ENCODE measurements around the gene MT1HL1. TPM values are rescaled to one million over a fixed set of nuclear protein-coding genes. Genes with fewer than 3 reads are reported as not detected.
A peak's percentile ranks its signal among the peaks of the same experiment; 100 is the strongest.

Gene MT1HL1
- total RNA-seq = not detected

GRCh38 chr1:237004116-237004515, at the start of gene MT1HL1:
Gene MT1HL1 (minus strand): TSS chr1:237004441. CDS start chr1:237004372, 69 bp downstream.
- DNase-seq (ENCODE audit: low read depth in 2 of 3, low spot score in 2 of 3) = no peak

- no peak for DNase-seq (ENCODE audit: low read depth in 2 of 3, low spot score in 2 of 3)
Measured at GRCh38 chr1:237050915-237051314, 46.7 kb upstream of the MT1HL1 start.

- DNase-seq (ENCODE audit: low read depth in 2 of 3, low spot score in 2 of 3) = no peak
Measured at GRCh38 chr1:237050185-237050584, 45.9 kb upstream of the MT1HL1 start.

GRCh38 chr1:237048803-237049202, 44.6 kb upstream of the MT1HL1 start:
- no peak for DNase-seq (ENCODE audit: low read depth in 2 of 3, low spot score in 2 of 3)

- no peak for DNase-seq (ENCODE audit: low read depth in 2 of 3, low spot score in 2 of 3)
Measured at GRCh38 chr1:237045278-237046016, 41.2 kb upstream of the MT1HL1 start.

- DNase-seq (ENCODE audit: low read depth in 2 of 3, low spot score in 2 of 3) = no peak
Measured at GRCh38 chr1:237043846-237044636, 39.8 kb upstream of the MT1HL1 start.

- DNase-seq (ENCODE audit: low read depth in 2 of 3, low spot score in 2 of 3) = no peak
Measured at GRCh38 chr1:237042892-237043576, 38.8 kb upstream of the MT1HL1 start.

- no peak for DNase-seq (ENCODE audit: low read depth in 2 of 3, low spot score in 2 of 3)
Measured at GRCh38 chr1:237042526-237042891, 38.3 kb upstream of the MT1HL1 start.

- peak in 1 of 3 donors; percentile 4 for DNase-seq (ENCODE audit: low read depth in 2 of 3, low spot score in 2 of 3)
Measured at GRCh38 chr1:237041795-237042525, 37.7 kb upstream of the MT1HL1 start, which contains the start of gene RYR2. Gene RYR2 (plus strand): TSS chr1:237042184. CDS start chr1:237042522, 338 bp downstream.

GRCh38 chr1:237041461-237041794, 37.2 kb upstream of the MT1HL1 start:
- DNase-seq (ENCODE audit: low read depth in 2 of 3, low spot score in 2 of 3) = no peak

GRCh38 chr1:237040823-237041222, 36.6 kb upstream of the MT1HL1 start:
- no peak for DNase-seq (ENCODE audit: low read depth in 2 of 3, low spot score in 2 of 3)

GRCh38 chr1:237038211-237038610, 34.0 kb upstream of the MT1HL1 start:
- no peak for DNase-seq (ENCODE audit: low read depth in 2 of 3, low spot score in 2 of 3)

- DNase-seq (ENCODE audit: low read depth in 2 of 3, low spot score in 2 of 3) = no peak
Measured at GRCh38 chr1:237035759-237036158, 31.5 kb upstream of the MT1HL1 start.

- no peak for DNase-seq (ENCODE audit: low read depth in 2 of 3, low spot score in 2 of 3)
Measured at GRCh38 chr1:237033804-237034203, 29.6 kb upstream of the MT1HL1 start.

- no peak for DNase-seq (ENCODE audit: low read depth in 2 of 3, low spot score in 2 of 3)
Measured at GRCh38 chr1:237033061-237033460, 28.8 kb upstream of the MT1HL1 start.

GRCh38 chr1:237032029-237032428, 27.8 kb upstream of the MT1HL1 start:
- DNase-seq (ENCODE audit: low read depth in 2 of 3, low spot score in 2 of 3) = no peak

- DNase-seq (ENCODE audit: low read depth in 2 of 3, low spot score in 2 of 3) = no peak
Measured at GRCh38 chr1:237031480-237031879, 27.2 kb upstream of the MT1HL1 start.

GRCh38 chr1:237029850-237030535, 25.8 kb upstream of the MT1HL1 start:
- no peak for DNase-seq (ENCODE audit: low read depth in 2 of 3, low spot score in 2 of 3)

- no peak for DNase-seq (ENCODE audit: low read depth in 2 of 3, low spot score in 2 of 3)
Measured at GRCh38 chr1:237029240-237029639, 25.0 kb upstream of the MT1HL1 start.

GRCh38 chr1:237025358-237026074, 21.3 kb upstream of the MT1HL1 start:
- no peak for DNase-seq (ENCODE audit: low read depth in 2 of 3, low spot score in 2 of 3)

Data from hematopoietic multipotent progenitor cell (in vitro differentiated cells).